Body of pancreas (tissue), 4 donors: ENCODE measurements around the gene CTSE.

Experiments used
- CTCF ChIP-seq, 7 experiments: fragments of 450-650 bp in 4 of 7; fragments of 200-600 bp in 3 of 7; sonication (generic) in 3 of 7; IDR thresholded peaks; one replicate each; pipeline ENCODE4 v1.5.1; 2016 to 2019; ENCODE audit warnings: antibody characterized with exemption in 7 of 7
- POLR2A ChIP-seq, 3 donors: fragments of 450-650 bp; IDR thresholded peaks; one replicate each; pipeline ENCODE4 v1.6.1; 2016; ENCODE audit warnings: antibody characterized with exemption in 3 of 3, mild to moderate bottlenecking in 2 of 3

DNA sequence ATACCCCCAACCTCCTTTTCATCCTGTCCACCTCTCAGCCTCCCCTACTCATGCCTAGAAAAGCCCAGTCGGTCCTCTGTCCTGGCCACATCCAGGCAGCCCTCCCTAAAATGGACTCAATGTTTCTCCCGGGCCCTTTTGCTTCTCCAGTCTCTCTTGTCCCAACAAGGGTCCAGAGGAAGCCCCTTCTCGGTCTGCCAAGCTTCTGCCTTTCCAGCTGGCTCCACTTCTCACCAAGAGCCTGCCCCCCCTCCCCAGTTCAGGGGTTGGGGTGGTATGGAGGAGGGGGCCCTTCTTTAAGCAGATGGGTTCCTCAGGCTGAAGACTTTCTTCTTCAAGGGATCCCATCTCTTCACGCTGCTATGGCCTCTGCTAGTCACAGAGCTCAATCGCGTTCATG, 44.4 kb downstream of the CTSE start:
- TF ChIP-seq CTCF (IDR thresholded peaks at IDR 0.05) (no peak), POLR2A (IDR thresholded peaks at IDR 0.05) (no peak)
